Neuron (in vitro differentiated cells): ENCODE measurements around the gene FNDC11.

Experiments
- H2AFZ ChIP-seq: one replicate; pipeline ENCODE4 v1.6.1; 2013; ENCODE audit warnings: low read depth, mild to moderate bottlenecking, inconsistent platforms, low read length, moderate library complexity
- H3K27me3 ChIP-seq: one replicate; pipeline ENCODE4 v1.6.1; 2013; ENCODE audit warnings: low read length; ENCODE audit not compliant: insufficient read depth
- H3K36me3 ChIP-seq: one replicate; pipeline ENCODE4 v1.6.1; 2013; ENCODE audit warnings: low read length; ENCODE audit not compliant: insufficient read depth
- H3K4me1 ChIP-seq: one replicate; pipeline ENCODE4 v1.6.1; 2013; ENCODE audit warnings: low read length; ENCODE audit not compliant: insufficient read depth
- H3K4me3 ChIP-seq: 2 replicates; pipeline ENCODE4 v1.5.1; 2013; ENCODE audit warnings: mild to moderate bottlenecking, low read length, moderate library complexity
- H3K9me3 ChIP-seq: one replicate; pipeline ENCODE4 v1.6.1; 2013; ENCODE audit warnings: low read length

Gene FNDC11

DNA sequence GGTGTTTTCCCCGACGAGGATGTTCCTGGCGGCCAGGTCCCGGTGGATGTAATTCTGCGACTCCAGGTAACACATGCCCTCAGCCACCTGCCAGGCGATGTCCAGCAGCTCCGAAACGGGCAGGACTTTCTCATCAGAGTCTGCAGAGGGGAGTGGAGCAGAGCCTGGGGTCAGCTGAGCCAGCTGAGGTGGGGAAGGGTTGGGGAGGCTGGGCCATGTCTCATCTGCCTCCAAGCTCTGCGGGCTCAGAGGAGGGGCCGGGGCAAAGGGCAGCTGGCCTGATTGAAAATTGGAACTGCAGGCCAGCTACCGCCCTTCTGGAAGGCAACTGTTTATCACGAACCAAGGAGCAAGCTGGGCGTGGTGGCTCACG, 23.2 kb upstream of the FNDC11 start:
- no peaks in the 10 kb centered on the region for H3K27me3 ChIP-seq
- H2AFZ ChIP-seq = no peak overlapping the region
- no peak overlapping the region for H3K4me3 ChIP-seq
- no peaks in the 10 kb centered on the region for H3K9me3 ChIP-seq
- peaks cover 5% of the 10 kb centered on the region for H3K4me1 ChIP-seq
- no peaks in the 10 kb centered on the region for H3K36me3 ChIP-seq

DNA sequence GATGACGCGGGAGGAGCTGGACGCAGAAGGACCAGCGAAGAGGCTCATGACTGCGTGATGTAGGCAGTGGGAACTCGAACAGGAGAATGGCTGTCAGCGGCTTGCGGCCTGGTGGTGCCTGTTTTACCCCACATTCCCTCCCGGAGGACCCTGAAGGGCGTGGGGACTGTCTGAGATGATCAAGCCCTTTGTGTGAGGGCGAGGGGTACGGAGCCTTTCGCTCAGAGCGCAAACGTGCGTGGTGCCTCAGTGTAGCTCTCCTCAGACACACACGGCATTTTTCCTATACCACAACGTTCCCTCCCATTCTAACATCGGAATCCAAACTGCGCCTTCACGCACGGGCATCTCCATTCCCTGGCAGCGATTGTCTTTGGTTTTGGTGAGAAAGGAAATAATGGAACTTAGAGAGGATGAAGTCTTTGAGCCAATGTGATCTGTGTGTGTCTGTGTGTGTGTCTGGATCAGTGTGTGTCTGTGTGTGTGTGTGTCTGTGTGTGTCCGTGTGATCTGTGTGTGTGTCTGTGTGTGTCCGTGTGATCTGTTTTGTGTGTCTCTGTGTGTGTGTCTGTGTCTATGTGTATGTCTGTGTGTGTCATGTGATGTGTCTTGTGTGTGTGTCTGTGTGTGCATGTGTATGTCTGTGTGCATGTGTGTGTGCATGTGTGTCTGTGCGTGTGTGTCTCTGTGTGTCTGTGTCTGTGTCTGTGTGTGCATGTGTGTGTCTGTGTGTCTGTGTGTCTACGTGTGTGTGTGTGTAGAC, 22.1 kb upstream of the FNDC11 start:
- H3K4me1 ChIP-seq = peaks cover 5% of the 10 kb centered on the region
- H3K27me3 ChIP-seq = no peaks in the 10 kb centered on the region
- no peak overlapping the region for H3K4me3 ChIP-seq
- H3K36me3 ChIP-seq = no peaks in the 10 kb centered on the region
- H3K9me3 ChIP-seq = no peaks in the 10 kb centered on the region
- no peak overlapping the region for H2AFZ ChIP-seq

DNA sequence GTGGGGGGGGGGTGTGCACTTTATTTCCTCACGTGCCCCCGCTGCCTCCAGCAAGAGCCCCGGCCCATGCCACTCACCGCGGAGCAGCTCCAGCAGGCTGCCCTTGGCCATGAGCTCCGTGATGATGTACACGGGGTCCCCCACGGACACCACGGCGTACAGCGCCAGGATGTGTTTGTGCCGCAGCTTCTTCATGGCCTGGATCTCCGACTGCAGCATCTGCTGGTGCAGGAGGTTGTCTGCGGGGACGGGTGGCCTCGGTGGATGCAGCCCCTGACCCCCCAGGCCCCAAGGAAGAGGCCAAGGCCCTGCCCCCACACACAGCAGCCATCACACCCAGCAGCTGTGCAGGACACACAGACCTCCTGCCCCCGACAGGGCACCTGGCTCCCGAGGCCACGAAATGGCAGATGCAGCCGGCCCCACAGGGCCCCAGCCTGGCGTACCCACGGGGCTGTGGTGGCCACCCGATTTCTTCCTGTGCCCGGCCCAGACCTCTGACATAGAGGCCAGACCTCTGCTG, 21.4 kb upstream of the FNDC11 start:
- Histone ChIP-seq H3K27me3 (no peaks in the 10 kb centered on the region), H3K36me3 (no peaks in the 10 kb centered on the region), H3K4me1 (peaks cover 6% of the 10 kb centered on the region), H2AFZ (no peak overlapping the region), H3K9me3 (no peaks in the 10 kb centered on the region), H3K4me3 (no peak overlapping the region)

DNA sequence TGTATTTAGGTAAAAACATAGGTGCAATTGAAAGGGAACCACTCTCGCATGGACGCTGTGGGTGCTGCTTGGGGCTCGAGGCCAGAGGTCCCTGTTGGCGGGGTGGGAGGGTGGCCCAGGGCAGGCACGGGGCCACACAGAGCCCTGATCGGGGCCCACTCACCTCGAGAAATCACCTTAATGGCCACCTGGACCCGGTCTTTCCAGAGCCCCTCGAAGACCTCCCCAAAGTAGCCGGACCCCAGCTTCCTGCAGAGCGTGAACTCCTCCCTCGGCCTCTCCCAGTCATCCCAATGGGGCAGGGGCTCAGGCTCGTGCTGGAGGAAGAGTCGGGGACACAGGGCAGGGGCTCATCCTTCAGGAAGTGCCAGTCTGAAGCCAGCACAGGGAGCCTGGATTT, 20.6 kb upstream of the FNDC11 start:
- no peaks in the 10 kb centered on the region for H3K36me3 ChIP-seq
- H3K4me1 ChIP-seq = peaks cover 9% of the 10 kb centered on the region
- no peak overlapping the region for H3K4me3 ChIP-seq
- no peak overlapping the region for H2AFZ ChIP-seq
- no peaks in the 10 kb centered on the region for H3K9me3 ChIP-seq
- H3K27me3 ChIP-seq = no peaks in the 10 kb centered on the region

DNA sequence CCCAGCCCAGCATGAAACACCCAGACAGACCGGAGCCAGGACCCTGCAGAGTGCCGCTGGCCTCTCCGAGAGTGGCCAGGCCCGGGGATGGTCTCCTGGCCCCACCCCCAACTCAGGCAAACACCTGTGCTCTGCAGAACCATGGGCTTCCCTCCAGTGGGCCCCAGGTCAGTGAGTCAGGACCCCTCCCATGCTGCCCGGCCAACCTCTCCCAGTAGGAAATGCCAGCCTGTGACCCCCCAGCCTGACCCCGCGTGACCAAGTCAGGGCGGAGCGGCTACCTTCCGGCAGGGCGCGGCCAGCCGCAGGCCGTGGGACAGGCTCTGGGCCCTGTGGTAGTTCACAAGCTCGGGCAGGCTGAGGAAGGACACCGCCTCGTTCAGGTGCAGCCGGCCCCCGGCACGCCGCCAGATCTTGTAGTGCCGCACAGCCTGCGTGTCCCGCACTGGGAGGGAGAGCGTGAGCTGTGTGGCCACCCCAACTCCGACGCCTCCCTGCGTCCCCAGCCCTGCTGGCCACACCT, 20.0 kb upstream of the FNDC11 start:
- H3K36me3 ChIP-seq = no peaks in the 10 kb centered on the region
- H3K9me3 ChIP-seq = no peaks in the 10 kb centered on the region
- no peaks in the 10 kb centered on the region for H3K27me3 ChIP-seq
- peaks cover 9% of the 10 kb centered on the region for H3K4me1 ChIP-seq
- H2AFZ ChIP-seq = no peak overlapping the region
- no peak overlapping the region for H3K4me3 ChIP-seq

DNA sequence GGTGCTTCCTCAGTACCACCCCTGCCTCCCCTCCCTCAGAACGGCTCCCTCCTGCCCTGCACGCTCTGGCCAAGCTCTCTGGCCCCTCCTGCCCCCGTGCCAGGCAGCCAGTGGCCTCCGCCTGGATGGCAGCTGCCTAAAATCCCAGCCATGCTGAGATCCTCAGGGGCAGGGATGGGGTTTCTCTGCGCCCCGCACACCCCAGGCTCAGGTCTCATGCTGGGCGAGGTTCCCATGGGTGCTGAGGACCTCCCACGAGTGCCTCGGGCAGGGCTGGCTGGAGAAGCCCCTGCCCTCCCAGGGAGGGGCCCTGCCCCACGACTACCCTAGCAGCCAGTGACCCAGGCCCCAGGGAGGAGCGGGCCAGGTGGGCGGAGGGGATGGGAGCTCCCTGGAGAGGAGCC, 19.5 kb upstream of the FNDC11 start:
- no peaks in the 10 kb centered on the region for H3K27me3 ChIP-seq
- peaks cover 9% of the 10 kb centered on the region for H3K4me1 ChIP-seq
- no peaks in the 10 kb centered on the region for H3K9me3 ChIP-seq
- H2AFZ ChIP-seq = no peak overlapping the region
- H3K36me3 ChIP-seq = no peaks in the 10 kb centered on the region
- H3K4me3 ChIP-seq = no peak overlapping the region

DNA sequence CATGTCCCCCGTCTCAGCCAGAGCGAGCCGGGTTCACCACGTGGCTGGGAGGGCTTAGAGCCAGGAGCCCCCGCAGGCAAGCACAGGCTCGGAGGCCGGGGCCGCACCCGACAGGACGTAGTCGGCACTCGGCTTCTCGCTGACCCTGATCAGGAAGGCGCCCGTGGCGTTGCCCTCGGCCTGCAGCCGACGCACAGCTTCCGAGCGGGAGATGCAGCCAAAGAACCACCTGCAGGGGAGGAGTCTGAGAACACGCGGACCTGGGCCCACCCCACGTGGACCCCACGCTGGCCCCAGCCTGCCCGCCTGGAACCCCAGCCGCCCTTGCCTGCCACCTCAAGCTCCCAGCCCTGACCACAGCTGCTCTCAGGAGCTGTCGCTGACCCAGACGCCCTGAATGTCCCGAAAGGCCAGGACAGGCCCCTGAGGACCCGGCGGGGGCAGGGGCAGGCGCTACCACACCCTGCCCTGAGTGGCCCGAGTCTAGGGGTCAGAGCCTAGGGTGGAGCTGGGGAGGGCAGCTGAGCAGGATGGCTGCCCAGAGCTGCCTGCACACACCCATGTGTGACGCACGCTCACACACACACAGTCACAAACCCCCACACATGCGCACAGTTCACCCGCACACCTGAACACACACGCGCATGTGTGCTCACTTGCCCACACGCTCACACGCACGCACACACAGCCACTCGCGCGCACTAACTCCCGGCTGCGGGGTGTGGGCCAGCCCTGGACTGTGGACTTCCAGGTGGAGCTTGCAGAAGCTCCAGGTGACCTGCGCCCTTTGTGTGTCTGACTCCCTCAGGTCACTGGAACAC, 18.9 kb upstream of the FNDC11 start:
- Histone ChIP-seq H3K4me3 (no peak overlapping the region), H2AFZ (no peak overlapping the region), H3K36me3 (no peaks in the 10 kb centered on the region), H3K27me3 (peaks cover under 1% of the 10 kb centered on the region), H3K4me1 (peaks cover 9% of the 10 kb centered on the region), H3K9me3 (no peaks in the 10 kb centered on the region)

DNA sequence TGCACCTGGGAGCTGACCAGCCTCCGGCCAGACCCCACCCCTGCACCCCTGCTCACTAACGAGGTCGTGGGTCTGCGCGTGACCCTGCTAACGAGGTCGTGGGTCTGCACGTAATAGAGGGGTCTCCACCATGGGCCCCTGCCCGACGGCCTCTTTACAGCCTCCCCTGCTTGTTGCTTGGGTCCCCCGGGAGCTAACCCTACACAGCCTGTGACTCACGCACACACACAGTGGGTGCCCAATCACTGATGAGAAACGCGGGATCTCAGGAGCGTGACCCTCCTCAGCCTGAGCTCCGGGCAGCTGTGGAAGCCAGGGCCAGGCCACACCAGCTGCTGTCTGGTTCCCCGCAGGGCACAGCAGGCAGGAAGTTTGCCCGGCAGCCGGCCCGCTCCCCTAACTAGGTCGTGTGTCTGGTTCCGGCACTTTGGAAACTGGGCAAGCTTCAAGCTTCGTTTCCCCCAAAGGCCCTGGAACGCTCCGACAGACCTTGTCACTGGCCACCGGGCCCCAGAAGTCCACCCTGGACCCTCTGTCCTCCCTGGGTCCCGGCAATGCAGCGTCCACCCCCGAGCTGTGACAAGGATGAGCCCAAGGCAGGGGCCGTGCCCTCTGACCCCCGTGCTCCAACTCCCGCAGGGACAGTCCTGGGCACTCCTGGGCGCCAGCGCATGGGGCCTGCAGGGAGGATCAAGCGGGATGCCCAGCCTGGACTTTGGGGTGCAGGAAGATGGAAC, 17.6 kb upstream of the FNDC11 start:
- Histone ChIP-seq H3K36me3 (no peaks in the 10 kb centered on the region), H3K4me3 (no peak overlapping the region), H3K4me1 (peaks cover 9% of the 10 kb centered on the region), H2AFZ (no peak overlapping the region), H3K27me3 (peaks cover 5% of the 10 kb centered on the region), H3K9me3 (no peaks in the 10 kb centered on the region)

DNA sequence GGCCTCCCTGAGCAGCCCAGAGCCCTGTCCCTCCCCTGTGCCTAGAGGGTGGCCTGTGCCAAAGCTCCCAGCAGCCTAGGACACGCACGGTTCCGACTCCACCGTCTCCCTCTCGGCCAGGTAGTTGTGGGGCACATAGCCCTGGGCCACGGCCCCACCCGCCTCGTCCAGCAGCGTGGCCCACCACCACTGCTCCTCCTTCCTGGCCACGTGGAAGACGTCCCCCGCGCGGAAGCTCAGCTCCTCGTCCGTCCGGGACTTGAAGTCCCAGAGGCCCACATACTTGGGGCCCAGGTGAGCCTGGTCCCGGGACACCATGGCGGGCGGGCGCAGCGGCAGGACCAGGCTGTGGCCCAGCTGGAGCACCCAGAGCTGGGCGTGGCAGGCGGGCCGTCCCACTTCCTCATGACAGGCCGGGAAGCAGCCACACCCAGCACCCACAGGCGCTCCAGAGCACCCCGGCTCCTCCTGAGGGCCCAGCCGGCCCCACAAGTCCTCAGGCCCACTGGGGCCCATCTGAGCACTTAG, 16.9 kb upstream of the FNDC11 start, which contains the start of gene PTK6:
TSS of gene PTK6 (minus strand) at position 380 of the 528 bp plus-strand sequence. CDS start at position 318, 62 bp downstream.
- Histone ChIP-seq H3K4me1 (peaks cover 9% of the 10 kb centered on the region), H3K27me3 (peaks cover 5% of the 10 kb centered on the region), H3K4me3 (no peak within 1 kb of the TSS), H3K9me3 (no peaks in the 10 kb centered on the region), H3K36me3 (no peaks in the 10 kb centered on the region), H2AFZ (no peak within 1 kb of the TSS)

DNA sequence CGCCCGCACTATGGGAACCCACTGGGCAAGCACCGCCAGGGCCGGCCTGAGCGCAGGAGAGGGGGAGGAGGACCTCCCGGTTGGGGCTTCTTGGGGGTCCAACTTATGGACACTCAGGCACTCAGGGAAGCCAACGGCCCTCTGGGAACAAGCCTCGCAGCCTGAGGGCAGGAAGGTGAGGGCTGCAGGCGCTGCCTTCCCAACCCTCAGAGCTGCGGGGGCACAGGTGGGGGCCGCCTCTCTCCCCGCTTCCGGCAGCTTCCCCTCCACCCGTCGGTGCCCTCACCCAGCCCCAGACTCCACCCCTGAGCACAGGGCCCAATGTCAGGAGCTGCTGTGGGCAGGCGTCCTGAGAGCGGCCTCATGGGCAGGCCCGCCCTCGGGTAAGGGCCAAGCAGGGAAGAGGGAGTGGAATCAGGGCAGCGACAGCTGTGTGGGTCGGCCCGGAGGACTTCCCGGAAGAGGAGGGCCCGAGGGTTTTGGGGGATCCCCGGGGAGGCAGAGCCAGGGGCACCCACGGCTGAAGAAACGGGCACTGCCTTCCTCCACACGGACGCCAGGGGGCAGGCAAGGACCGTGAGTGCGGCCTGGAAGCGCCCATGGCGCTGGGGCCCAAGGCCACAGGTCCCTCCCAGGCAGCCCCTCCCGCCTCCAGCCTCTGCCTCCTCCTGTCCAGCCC, 16.3 kb upstream of the FNDC11 start:
- Histone ChIP-seq H3K36me3 (no peaks in the 10 kb centered on the region), H2AFZ (no peak overlapping the region), H3K4me1 (peaks cover 9% of the 10 kb centered on the region), H3K9me3 (no peaks in the 10 kb centered on the region), H3K27me3 (peaks cover 5% of the 10 kb centered on the region), H3K4me3 (no peak overlapping the region)

DNA sequence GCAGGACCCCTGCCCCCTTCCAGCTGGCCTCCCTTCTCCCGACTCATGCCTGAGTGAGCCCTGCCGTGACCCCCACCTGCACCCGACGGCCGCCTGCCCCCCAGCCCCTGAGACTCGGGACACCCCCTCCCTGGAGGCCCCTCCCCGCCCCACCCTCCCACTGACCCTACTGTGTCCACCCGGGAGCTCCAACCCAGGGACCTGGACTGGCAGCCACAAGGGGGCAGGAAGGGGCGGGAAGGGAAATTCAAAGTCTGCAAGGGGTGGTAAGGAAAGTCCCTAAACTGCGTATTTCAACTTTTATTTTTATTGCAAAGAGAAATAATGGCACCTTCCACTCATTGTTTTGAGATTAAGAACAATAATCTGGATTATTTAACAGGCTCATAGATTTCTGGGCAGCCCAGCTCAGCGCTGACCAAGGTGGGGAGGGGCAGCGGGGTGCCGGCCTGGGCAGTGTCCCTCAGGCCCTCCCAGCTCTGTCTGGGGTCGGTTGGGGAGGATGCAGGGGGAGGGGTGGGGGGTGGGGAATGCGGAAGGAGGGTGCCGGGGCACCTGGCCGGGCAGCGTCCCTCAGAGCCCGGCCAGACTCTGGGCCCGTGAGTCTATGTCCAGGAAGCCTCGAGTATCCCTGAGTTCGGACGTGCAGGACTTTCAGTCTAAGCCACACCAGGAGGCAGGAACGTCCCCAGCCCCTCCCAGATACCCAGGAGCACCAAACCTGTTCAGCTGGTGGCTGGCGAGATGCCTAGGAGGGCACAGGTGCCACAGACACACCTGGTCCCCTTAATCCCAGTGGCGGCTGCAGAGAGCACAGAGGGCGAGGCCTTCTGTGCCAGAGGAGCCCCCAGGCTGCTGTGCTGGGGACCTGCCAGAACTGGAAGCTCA, 15.5 kb upstream of the FNDC11 start:
- no peak overlapping the region for H3K4me3 ChIP-seq
- no peaks in the 10 kb centered on the region for H3K36me3 ChIP-seq
- H3K4me1 ChIP-seq = peaks cover 9% of the 10 kb centered on the region
- H2AFZ ChIP-seq = no peak overlapping the region
- no peaks in the 10 kb centered on the region for H3K9me3 ChIP-seq
- H3K27me3 ChIP-seq = peaks cover 5% of the 10 kb centered on the region
